ENCODE data around the gene EXOSC6. TPM values are rescaled to one million over a fixed set of nuclear protein-coding genes. Genes with fewer than 3 reads are reported as not detected.

EXOSC6 gene

Small RNA genes within 50 kb of the gene (small RNA-seq; reads per million reads assigned to genes)
- gene AC009060.2 (not detected), gene RN7SL279P (not detected)
